ENCODE data around the gene CCDC85C. TPM values are rescaled to one million over a fixed set of nuclear protein-coding genes. Genes with fewer than 3 reads are reported as not detected.

The CCDC85C gene
- total RNA-seq, 1 experiment from 2014 or later = 33.2 TPM

GRCh38 chr14:99630202-99630601, 26.2 kb upstream of the CCDC85C start:
- H2BK5ac ChIP-seq (ENCODE audit: insufficient read length, low read length) = no peak overlapping the region
- H4K20me1 ChIP-seq (ENCODE audit: control insufficient read depth, insufficient read depth, insufficient read length) = no peaks in the 10 kb centered on the region
- H3K56ac ChIP-seq (ENCODE audit: insufficient read length, low read depth, low read length) = no peak overlapping the region
- H3K27ac ChIP-seq (ENCODE audit: insufficient read length, low read depth, low read length) = no peak overlapping the region
- no peak overlapping the region for H4K91ac ChIP-seq (ENCODE audit: insufficient read length, low read depth, low read length)
- H3K9me3 Mint-ChIP-seq = no peaks in the 10 kb centered on the region
- H2BK20ac ChIP-seq (ENCODE audit: low read depth, low read length, poor library complexity, severe bottlenecking) = no peak overlapping the region
- H2BK12ac ChIP-seq (ENCODE audit: insufficient read length, low read depth, low read length) = no peak overlapping the region
- no peaks in the 10 kb centered on the region for H3K23me2 ChIP-seq (ENCODE audit: insufficient read length, low read depth, low read length, poor library complexity, severe bottlenecking)
- no peaks in the 10 kb centered on the region for H3K27me3 ChIP-seq (ENCODE audit: insufficient read depth, low read length)
- no peak overlapping the region for H4K5ac ChIP-seq (ENCODE audit: insufficient read length, low read depth, low read length)
- peaks cover 10 to 15% of the 10 kb centered on the region in 2 experiments for H3K4me1 Mint-ChIP-seq
- no peak overlapping the region for H2BK120ac ChIP-seq (ENCODE audit: low read depth, low read length, poor library complexity, severe bottlenecking)
- no peaks in the 10 kb centered on the region; the same call in 1 of the 2 replicates for H3K4me1 ChIP-seq (ENCODE audit: insufficient read depth, low read length)
- H3K4me3 Mint-ChIP-seq = no peak overlapping the region
- no peak overlapping the region for H2BK15ac ChIP-seq (ENCODE audit: low read depth, low read length)
- no peak overlapping the region for H2AFZ ChIP-seq (ENCODE audit: low read length)
- no peak overlapping the region for H3K18ac ChIP-seq (ENCODE audit: insufficient read length, low read depth, low read length)
- TF ChIP-seq, protein P1, sequence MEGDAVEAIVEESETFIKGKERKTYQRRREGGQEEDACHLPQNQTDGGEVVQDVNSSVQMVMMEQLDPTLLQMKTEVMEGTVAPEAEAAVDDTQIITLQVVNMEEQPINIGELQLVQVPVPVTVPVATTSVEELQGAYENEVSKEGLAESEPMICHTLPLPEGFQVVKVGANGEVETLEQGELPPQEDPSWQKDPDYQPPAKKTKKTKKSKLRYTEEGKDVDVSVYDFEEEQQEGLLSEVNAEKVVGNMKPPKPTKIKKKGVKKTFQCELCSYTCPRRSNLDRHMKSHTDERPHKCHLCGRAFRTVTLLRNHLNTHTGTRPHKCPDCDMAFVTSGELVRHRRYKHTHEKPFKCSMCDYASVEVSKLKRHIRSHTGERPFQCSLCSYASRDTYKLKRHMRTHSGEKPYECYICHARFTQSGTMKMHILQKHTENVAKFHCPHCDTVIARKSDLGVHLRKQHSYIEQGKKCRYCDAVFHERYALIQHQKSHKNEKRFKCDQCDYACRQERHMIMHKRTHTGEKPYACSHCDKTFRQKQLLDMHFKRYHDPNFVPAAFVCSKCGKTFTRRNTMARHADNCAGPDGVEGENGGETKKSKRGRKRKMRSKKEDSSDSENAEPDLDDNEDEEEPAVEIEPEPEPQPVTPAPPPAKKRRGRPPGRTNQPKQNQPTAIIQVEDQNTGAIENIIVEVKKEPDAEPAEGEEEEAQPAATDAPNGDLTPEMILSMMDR (conservative IDR thresholded peaks at IDR 0.05) = no peak
- peaks cover 11% of the 10 kb centered on the region for H3K27me3 Mint-ChIP-seq (ENCODE audit: low read depth)
- H3K9ac ChIP-seq (ENCODE audit: extremely low read depth, insufficient read length, low read length) = no peak overlapping the region
- peak overlapping the region in 1 of 3 experiments; percentile 25; a peak in 2 of 7 replicates for H3K27ac Mint-ChIP-seq
- no CpG with 5 or more reads among the region's 8 CpGs for WGBS (ENCODE audit: extremely low coverage, insufficient read length, low lambda C conversion rate)
- H3T11ph ChIP-seq (ENCODE audit: low read length) = no peak overlapping the region
- no peak overlapping the region for H2AK5ac ChIP-seq (ENCODE audit: insufficient read length, low read length)
- no peak overlapping the region for H4K8ac ChIP-seq (replicated peaks; ENCODE audit: insufficient read length, low read depth, low read length)
- H3K79me2 ChIP-seq (ENCODE audit: insufficient read depth, low read length) = no peaks in the 10 kb centered on the region
- H3K79me1 ChIP-seq (ENCODE audit: insufficient read depth, low read depth, low read length, poor library complexity, severe bottlenecking) = no peaks in the 10 kb centered on the region
- no peaks in the 10 kb centered on the region for H3K36me3 Mint-ChIP-seq (ENCODE audit: insufficient read depth in 1 of 3, low read depth in 3 of 3)
- H3K9me3 ChIP-seq (ENCODE audit: control insufficient read depth, low read depth, low read length) = no peaks in the 10 kb centered on the region
- peak; percentile 54 for DNase-seq
- H3K4ac ChIP-seq (ENCODE audit: low read depth, low read length) = no peak overlapping the region
- no peak overlapping the region for H3K14ac ChIP-seq (ENCODE audit: insufficient read depth, low read length)
- no peak overlapping the region for H3K4me2 ChIP-seq (ENCODE audit: insufficient read depth, insufficient read length, low read length)
- no peak overlapping the region for H3K23ac ChIP-seq (ENCODE audit: insufficient read length, low read depth, low read length)
